B cell (primary cell): ENCODE measurements around the gene OR13C8.
"Not testable (repeated sequence)": the region's sequence is repeated elsewhere in the genome, so short reads cannot be mapped to it uniquely, and the experiment has no call there.

Experiments used
- CTCF ChIP-seq: fragments of 200-600 bp; IDR thresholded peaks from one replicate; pipeline ENCODE4 v1.8.0; 2022; ENCODE audit warnings: antibody characterized with exemption, mild to moderate bottlenecking
- EZH2 ChIP-seq: IDR thresholded peaks from 2 replicates; pipeline ENCODE4 v1.6.1; 2012; ENCODE audit warnings: borderline replicate concordance, low read depth, mild to moderate bottlenecking, moderate library complexity, low read length; ENCODE audit not compliant: insufficient read depth, poor library complexity, severe bottlenecking

- TF ChIP-seq CTCF, EZH2: not testable (repeated sequence)
Observed at GRCh38 chr9:104520241-104520640, 48.7 kb upstream of the OR13C8 start.
